ENCODE results near the gene ASB15.

Gene ASB15

DNA sequence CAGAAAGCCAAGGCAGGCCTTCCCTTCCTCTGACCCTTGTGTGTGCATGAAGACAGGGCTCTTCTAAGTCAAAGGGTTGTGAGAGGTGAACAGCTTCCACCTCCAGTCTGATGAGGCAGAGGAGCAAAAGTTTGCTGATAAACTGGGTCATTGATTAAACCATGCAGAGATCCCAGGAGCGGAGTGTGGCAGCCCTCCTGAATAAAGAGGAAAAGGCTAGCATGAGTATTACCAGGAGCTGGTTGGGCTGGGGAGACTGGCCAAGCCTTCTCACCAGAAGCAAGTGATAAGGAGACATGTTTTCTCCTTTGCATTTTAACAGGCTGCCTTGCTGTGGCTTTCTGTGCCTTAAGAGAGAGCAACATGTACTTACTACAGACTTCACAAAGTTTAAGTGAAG lies 64.3 kb downstream of the ASB15 start:
- H3K4me3 Mint-ChIP-seq, result no peak overlapping the region
- peaks cover 3% of the 10 kb centered on the region for H3K9me3 Mint-ChIP-seq
- H3K27ac Mint-ChIP-seq, result no peak overlapping the region
- H3K4me1 Mint-ChIP-seq, result peaks cover 34% of the 10 kb centered on the region
- TF ChIP-seq, protein P1, sequence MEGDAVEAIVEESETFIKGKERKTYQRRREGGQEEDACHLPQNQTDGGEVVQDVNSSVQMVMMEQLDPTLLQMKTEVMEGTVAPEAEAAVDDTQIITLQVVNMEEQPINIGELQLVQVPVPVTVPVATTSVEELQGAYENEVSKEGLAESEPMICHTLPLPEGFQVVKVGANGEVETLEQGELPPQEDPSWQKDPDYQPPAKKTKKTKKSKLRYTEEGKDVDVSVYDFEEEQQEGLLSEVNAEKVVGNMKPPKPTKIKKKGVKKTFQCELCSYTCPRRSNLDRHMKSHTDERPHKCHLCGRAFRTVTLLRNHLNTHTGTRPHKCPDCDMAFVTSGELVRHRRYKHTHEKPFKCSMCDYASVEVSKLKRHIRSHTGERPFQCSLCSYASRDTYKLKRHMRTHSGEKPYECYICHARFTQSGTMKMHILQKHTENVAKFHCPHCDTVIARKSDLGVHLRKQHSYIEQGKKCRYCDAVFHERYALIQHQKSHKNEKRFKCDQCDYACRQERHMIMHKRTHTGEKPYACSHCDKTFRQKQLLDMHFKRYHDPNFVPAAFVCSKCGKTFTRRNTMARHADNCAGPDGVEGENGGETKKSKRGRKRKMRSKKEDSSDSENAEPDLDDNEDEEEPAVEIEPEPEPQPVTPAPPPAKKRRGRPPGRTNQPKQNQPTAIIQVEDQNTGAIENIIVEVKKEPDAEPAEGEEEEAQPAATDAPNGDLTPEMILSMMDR (IDR thresholded peaks at IDR 0.05), result no peak
- peaks cover 4% of the 10 kb centered on the region for H3K36me3 Mint-ChIP-seq (ENCODE audit: low read depth)
- no peak for DNase-seq
- H3K27me3 Mint-ChIP-seq (ENCODE audit: low read depth, poor library complexity), result peaks cover 3% of the 10 kb centered on the region

DNA sequence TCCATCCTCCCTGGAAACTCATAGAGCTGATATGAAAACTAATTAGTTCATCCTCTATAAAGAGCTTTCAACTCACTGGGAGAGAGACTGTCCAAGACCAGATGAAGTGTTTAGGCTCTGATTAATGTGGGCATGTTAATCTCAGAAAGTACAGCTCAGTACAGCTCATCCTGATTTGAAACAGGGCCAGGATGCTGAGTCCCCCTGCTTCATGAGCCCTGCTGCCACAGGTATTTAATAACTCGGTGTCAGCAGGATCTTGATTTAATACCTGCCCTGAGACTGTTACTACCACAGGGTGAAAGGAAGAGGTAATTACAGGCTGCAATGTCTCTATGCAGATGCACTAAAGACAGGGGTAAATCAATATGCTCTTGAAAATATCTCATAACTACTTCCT lies 64.9 kb downstream of the ASB15 start:
- Mint-ChIP-seq H3K27me3 (ENCODE audit: low read depth, poor library complexity) (peaks cover 3% of the 10 kb centered on the region), H3K36me3 (ENCODE audit: low read depth) (peaks cover 4% of the 10 kb centered on the region), H3K4me1 (peaks cover 28% of the 10 kb centered on the region), H3K4me3 (no peak overlapping the region), H3K27ac (no peak overlapping the region), H3K9me3 (peaks cover 3% of the 10 kb centered on the region)
- no peak for DNase-seq
- TF ChIP-seq, protein P1 (IDR thresholded peaks at IDR 0.05), result no peak

DNA sequence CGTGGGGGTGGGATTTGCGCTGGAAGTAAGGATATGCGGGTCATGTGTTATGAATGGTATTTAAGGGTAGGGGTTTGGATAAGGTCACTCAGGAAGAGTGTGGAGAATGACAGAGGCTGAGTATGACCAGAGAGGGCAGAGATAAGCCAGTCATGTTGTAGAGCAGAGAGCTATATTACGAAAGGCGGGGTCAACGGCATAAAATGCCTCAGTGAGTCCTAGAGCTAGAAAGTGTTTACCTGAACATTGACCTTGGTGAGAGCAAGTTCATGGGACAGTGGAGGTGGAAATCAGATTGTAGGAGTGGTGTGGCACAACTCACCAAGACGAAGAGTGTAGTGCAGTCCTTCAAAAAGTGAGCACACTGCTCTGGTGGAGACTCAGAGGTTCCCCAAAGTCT lies 67.9 kb downstream of the ASB15 start:
- TF ChIP-seq, protein P1 (IDR thresholded peaks at IDR 0.05), result no peak
- Mint-ChIP-seq H3K4me3 (no peak overlapping the region), H3K4me1 (peaks cover 27% of the 10 kb centered on the region), H3K9me3 (no peaks in the 10 kb centered on the region), H3K36me3 (ENCODE audit: low read depth) (no peaks in the 10 kb centered on the region), H3K27ac (no peak overlapping the region), H3K27me3 (ENCODE audit: low read depth, poor library complexity) (no peaks in the 10 kb centered on the region)
- no peak for DNase-seq

DNA sequence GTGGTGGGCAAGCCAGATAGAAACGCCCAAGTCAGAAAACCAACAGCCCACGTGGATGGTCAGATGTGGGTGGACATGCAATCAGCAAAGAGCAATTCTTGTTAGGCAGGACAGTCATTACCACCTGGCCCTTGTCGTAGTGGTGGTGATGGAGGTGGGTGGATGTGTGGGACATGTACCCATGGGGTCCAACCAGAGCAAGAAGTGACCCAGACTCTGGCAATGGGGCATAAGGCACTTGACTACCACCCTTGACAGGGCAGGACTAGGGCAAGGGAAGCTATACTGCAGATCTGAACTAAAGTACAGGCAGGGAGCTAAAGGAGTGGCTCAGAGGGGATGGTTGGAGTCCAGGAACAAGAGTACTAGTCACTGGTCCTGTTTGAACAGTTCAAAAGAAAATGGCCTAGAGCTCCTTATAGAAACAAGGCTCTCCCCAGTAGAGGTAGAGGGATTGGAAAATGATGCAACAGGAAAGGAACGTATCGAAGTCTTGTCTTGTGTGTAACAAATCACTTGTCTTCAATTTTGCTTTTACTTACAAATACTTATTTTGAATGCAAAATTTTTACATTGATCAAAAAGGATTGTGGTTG lies 71.6 kb downstream of the ASB15 start:
- Mint-ChIP-seq H3K4me1 (peaks cover 20% of the 10 kb centered on the region), H3K27ac (no peak overlapping the region)
- TF ChIP-seq, protein P1 (IDR thresholded peaks at IDR 0.05), result no peak

DNA sequence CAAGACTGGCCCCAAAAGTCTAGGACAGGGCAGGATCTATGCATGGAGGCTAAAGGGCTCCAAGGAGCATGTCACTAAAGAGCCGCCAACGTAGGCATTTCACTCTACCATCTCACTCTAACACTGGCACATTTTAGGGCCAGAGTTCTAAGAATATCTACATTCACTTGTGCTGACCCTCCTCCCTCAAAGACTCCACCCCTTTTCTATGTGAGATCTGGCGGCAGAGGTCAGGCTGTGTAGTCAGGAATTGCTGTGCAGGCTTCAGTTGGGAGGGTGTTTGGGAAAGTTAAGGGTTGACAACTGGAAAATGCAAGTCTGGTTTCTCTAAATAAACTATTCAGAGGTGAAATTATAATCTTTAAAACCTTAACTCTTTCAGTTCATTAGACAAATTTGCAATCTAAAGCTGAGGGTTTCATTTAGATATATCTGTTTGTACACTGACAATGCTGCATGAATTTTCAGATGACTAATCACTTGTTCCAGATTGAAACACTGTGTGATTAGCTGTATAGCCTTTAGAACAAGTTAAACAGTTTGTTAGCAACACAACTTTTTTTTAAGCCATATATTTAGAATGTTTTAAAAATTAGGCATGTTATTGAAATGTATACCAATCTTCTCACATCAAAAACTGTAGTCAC lies 72.3 kb downstream of the ASB15 start:
- TF ChIP-seq, protein P1 (IDR thresholded peaks at IDR 0.05), result no peak
- Mint-ChIP-seq H3K27me3 (ENCODE audit: low read depth, poor library complexity) (no peaks in the 10 kb centered on the region), H3K27ac (peak overlapping the region; percentile 66), H3K36me3 (ENCODE audit: low read depth) (peaks cover 1% of the 10 kb centered on the region), H3K4me3 (no peak overlapping the region), H3K9me3 (no peaks in the 10 kb centered on the region), H3K4me1 (peaks cover 20% of the 10 kb centered on the region)
- no peak for DNase-seq

More for the DNA sequence above, 71.6 kb downstream of the ASB15 start:
- no peak overlapping the region for H3K4me3 Mint-ChIP-seq
- no peaks in the 10 kb centered on the region for H3K27me3 Mint-ChIP-seq (ENCODE audit: low read depth, poor library complexity)
- no peaks in the 10 kb centered on the region for H3K36me3 Mint-ChIP-seq (ENCODE audit: low read depth)
- DNase-seq, result no peak
- no peaks in the 10 kb centered on the region for H3K9me3 Mint-ChIP-seq
